GM12891 (cell line): Measurements from ENCODE around the gene FGD3.

Experiments used
- PAX5 ChIP-seq: IDR thresholded peaks from 2 replicates; pipeline ENCODE4 v1.6.1; 2011; ENCODE audit warnings: low read length, moderate library complexity, mild to moderate bottlenecking; ENCODE audit not compliant: insufficient read depth, severe bottlenecking
- POLR2A ChIP-seq: IDR thresholded peaks from 2 replicates; pipeline ENCODE4 v1.6.1; 2011; ENCODE audit warnings: low read depth, low read length, control low read depth
- POLR2AphosphoS5 ChIP-seq: IDR thresholded peaks from 2 replicates; pipeline ENCODE4 v1.6.1; 2011; ENCODE audit warnings: low read depth, low read length, control low read depth
- POU2F2 ChIP-seq: IDR thresholded peaks from 2 replicates; pipeline ENCODE4 v1.6.1; 2011; ENCODE audit warnings: low read depth, mild to moderate bottlenecking, control low read depth, low read length, moderate library complexity
- SPI1 ChIP-seq: IDR thresholded peaks from 2 replicates; pipeline ENCODE4 v1.6.1; 2011; ENCODE audit warnings: low read depth, low read length, control low read depth
- TAF1 ChIP-seq: IDR thresholded peaks from 2 replicates; pipeline ENCODE4 v1.6.1; 2011; ENCODE audit warnings: low read depth, low read length, control low read depth

DNA sequence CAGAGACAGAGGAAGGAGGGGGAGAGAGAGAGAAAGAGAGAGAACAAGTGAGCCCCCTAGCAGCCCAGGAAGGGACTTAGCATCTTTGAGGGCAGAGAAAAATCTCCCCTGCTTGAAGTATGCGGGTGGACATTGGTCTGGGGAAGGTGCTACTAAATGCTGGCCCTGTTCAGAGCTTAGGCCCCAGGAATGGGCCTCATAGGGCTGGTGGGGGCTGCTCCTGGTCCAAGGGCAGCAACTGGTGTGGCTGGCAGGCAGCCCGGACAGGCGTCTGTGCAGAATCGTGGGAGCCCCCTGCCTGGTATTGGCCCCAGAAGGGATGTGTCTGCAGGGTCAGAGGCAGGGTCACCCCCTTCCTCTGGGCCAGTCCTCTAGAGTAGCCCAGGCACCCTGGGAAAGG lies 63.4 kb downstream of the FGD3 start:
- TF ChIP-seq TAF1, result no peak
- no peak for TF ChIP-seq POLR2A
- TF ChIP-seq SPI1, result no peak
- TF ChIP-seq POLR2AphosphoS5, result no peak
- TF ChIP-seq POU2F2, result no peak
- no peak for TF ChIP-seq PAX5
